ENCODE measurements around the gene SYT10. TPM values are rescaled to one million over a fixed set of nuclear protein-coding genes. Genes with fewer than 3 reads are reported as not detected.

The SYT10 gene
- total RNA-seq, 1 experiment from 2014 or later, result 1.7 TPM

GRCh38 chr12:33439587-33440011, at the start of gene SYT10 (continued):
- TF ChIP-seq ARID4B (CRISPR knock-in tag; IDR thresholded peaks at IDR 0.05; ENCODE audit: borderline replicate concordance) (peak; percentile 63; the same call in 1 of the 2 replicates), FOXP4 (CRISPR knock-in tag; IDR thresholded peaks at IDR 0.05) (peak; percentile 87; the same call in 1 of the 2 replicates), ETV6 (CRISPR knock-in tag; IDR thresholded peaks at IDR 0.05) (peak; percentile 64; the same call in 1 of the 2 replicates), SOX15 (CRISPR knock-in tag; IDR thresholded peaks at IDR 0.05) (no peak), ZNF219 (CRISPR knock-in tag; IDR thresholded peaks at IDR 0.05; ENCODE audit: borderline replicate concordance) (peak; percentile 29; the same call in 1 of the 2 replicates), ZNF232 (CRISPR knock-in tag; IDR thresholded peaks at IDR 0.05) (peak; percentile 28), ZNF138 (CRISPR knock-in tag; conservative IDR thresholded peaks at IDR 0.05) (no peak), TEAD4 (CRISPR knock-in tag; IDR thresholded peaks at IDR 0.05) (peak; percentile 62; the same call in 1 of the 2 replicates), JUN (CRISPR knock-in tag; IDR thresholded peaks at IDR 0.05) (peak; percentile 71; the same call in 1 of the 2 replicates), NFYB (CRISPR knock-in tag; conservative IDR thresholded peaks at IDR 0.05; ENCODE audit: low read depth) (peak; percentile 60), NFE2L1 (CRISPR knock-in tag; IDR thresholded peaks at IDR 0.05) (peak; percentile 71; the same call in 1 of the 2 replicates)

GRCh38 chr12:33488036-33488435, 48.4 kb upstream of the SYT10 start:
- DNase-seq (ENCODE audit: low spot score), result no peak
- peaks cover 25% of the 10 kb centered on the region for H3K9me3 Mint-ChIP-seq

More at GRCh38 chr12:33488036-33488435, 48.4 kb upstream of the SYT10 start:
- Mint-ChIP-seq H3K27me3 (ENCODE audit: low read depth) (no peaks in the 10 kb centered on the region), H3K4me1 (peaks cover 9% of the 10 kb centered on the region), H3K36me3 (peaks cover 9% of the 10 kb centered on the region), H3K4me3 (no peak overlapping the region), H3K27ac (no peak overlapping the region)
- POLR2A ChIA-PET, result interaction anchor here (0.6 kb wide), 1 partner anchor 23 kb away, joined by 6 read pairs; no protein-coding TSS in a partner anchor
- no peak for ATAC-seq
- TF ChIP-seq JAZF1 (CRISPR knock-in tag; IDR thresholded peaks at IDR 0.05), result no peak
- no peak for TF ChIP-seq IRF2 (CRISPR knock-in tag; IDR thresholded peaks at IDR 0.05; ENCODE audit: borderline replicate concordance, low read depth)
- TF ChIP-seq GTF2I (CRISPR knock-in tag; conservative IDR thresholded peaks at IDR 0.05), result no peak
- TF ChIP-seq E2F1 (CRISPR knock-in tag; IDR thresholded peaks at IDR 0.05), result no peak
- TF ChIP-seq ZNF317 (CRISPR knock-in tag; IDR thresholded peaks at IDR 0.05; ENCODE audit: borderline replicate concordance, low read depth), result no peak
- no peak for TF ChIP-seq CREB1 (CRISPR knock-in tag; IDR thresholded peaks at IDR 0.05)
- no peak for TF ChIP-seq NR3C1 (CRISPR knock-in tag; conservative IDR thresholded peaks at IDR 0.05; ENCODE audit: low read depth)
- no peak for TF ChIP-seq MXD4 (CRISPR knock-in tag; IDR thresholded peaks at IDR 0.05; ENCODE audit: borderline replicate concordance)
- TF ChIP-seq ZNF416 (CRISPR knock-in tag; IDR thresholded peaks at IDR 0.05), result no peak
- no peak for TF ChIP-seq E2F4 (CRISPR knock-in tag; IDR thresholded peaks at IDR 0.05; ENCODE audit: borderline replicate concordance, low read depth)
- TF ChIP-seq FOXP1 (CRISPR knock-in tag; IDR thresholded peaks at IDR 0.05; ENCODE audit: borderline replicate concordance), result no peak
- no peak for TF ChIP-seq FOXJ3 (CRISPR knock-in tag; IDR thresholded peaks at IDR 0.05; ENCODE audit: borderline replicate concordance)
- TF ChIP-seq ZBTB43 (CRISPR knock-in tag; IDR thresholded peaks at IDR 0.05), result no peak
- CTCF ChIA-PET, result no interaction called here
